ENCODE data around the gene POM121L2. TPM values are rescaled to one million over a fixed set of nuclear protein-coding genes. Genes with fewer than 3 reads are reported as not detected.

POM121L2 gene
- total RNA-seq, 2 donors from 2014 or later, result 0.07 to 0.13 TPM

DNA sequence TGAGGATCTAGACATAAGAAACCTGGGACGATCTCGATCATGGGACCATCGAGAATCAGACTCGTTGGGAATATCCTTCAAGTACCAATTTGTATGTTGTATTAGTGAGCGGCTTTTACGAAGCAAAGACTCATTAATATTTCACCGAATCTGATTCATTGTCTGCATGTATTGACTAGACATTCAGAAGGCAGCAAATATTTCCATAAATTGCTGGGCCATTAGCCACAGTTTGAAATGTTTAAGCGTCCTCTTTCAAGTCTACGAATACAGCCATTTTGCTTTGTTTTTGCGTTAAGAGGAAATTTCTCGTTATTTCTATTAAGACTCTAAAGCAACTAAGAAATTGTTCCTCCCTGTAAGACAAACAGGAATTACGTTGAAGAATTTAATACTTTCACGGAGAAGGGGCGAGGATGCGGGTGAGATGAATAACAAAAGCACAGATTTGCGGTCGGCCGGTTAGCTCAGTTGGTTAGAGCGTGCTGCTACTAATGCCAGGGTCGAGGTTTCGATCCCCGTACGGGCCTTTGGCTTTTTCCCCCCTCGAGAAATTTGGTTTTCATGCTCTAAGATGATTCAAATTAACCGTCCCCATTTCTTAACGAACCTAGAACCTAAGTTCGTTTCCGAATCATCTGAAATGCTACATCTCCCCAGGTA, 18.5 kb downstream of the POM121L2 start:
- no peak overlapping the region for H3K4me3 ChIP-seq
- no peak for TF ChIP-seq CTCF (IDR thresholded peaks at IDR 0.05)
- H3K4me1 ChIP-seq, result no peaks in the 10 kb centered on the region
- H3K9ac ChIP-seq (ENCODE audit: low read depth in 2 of 2, low read length in 2 of 2), result no peak overlapping the region
- H3K36me3 ChIP-seq, result no peaks in the 10 kb centered on the region
- peaks cover 62% of the 10 kb centered on the region for H3K27me3 ChIP-seq
- H3K9me3 ChIP-seq, result no peaks in the 10 kb centered on the region
- intact Hi-C loops (cut with DNase I), result no loop called here
- H3K27ac ChIP-seq, result no peak overlapping the region
- DNase-seq, result no peak

- Histone ChIP-seq H3K4me3 (no peak overlapping the region), H3K36me3 (no peaks in the 10 kb centered on the region), H3K27ac (no peak overlapping the region), H3K27me3 (peaks cover 61% of the 10 kb centered on the region), H3K4me1 (no peaks in the 10 kb centered on the region), H3K9me3 (no peaks in the 10 kb centered on the region), H3K9ac (ENCODE audit: low read depth in 2 of 2, low read length in 2 of 2) (no peak overlapping the region)
- DNase-seq, result no peak
- intact Hi-C loops (cut with DNase I), result no loop called here
- no peak for TF ChIP-seq CTCF (IDR thresholded peaks at IDR 0.05)
These were observed 21.2 kb downstream of the POM121L2 start for GRCh38 chr6:27290850-27291208.

DNA sequence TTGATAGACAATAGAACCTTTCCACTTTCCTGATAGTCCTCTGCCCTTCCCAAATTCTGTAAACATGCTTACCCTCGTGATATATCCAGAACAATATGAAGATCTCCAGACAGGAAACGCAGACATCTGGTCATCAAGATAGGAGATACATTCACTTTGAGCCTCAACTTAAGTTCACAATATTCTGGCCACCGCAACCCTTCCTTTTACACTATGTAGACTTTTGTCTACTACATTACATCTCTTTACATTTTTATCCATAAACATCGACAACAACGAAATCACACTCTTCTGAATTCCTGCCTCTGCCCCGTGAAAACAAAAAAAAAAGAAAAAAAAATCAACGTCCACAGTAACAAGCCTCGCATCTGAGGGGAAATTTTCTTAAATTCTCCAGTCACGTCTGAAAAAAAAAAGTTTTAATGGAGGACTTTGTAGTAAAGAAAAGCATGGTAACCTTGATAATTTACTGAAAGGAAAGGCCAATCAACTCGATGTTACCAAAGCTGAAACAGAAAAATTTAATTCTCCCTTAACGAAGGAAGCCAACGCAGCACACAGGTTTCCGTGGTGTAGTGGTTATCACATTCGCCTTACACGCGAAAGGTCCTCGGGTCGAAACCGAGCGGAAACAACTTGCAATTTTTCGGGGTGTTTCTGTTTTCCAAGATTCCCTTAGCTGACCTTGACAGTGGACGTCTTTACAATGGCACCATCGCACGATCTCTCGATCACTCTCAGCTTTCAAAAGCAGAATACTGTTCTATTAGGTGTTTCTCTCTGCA, 21.8 kb downstream of the POM121L2 start:
- Histone ChIP-seq H3K4me1 (no peaks in the 10 kb centered on the region), H3K9ac (ENCODE audit: low read depth in 2 of 2, low read length in 2 of 2) (no peak overlapping the region), H3K4me3 (no peak overlapping the region), H3K9me3 (no peaks in the 10 kb centered on the region), H3K27me3 (peaks cover 60% of the 10 kb centered on the region), H3K36me3 (no peaks in the 10 kb centered on the region), H3K27ac (no peak overlapping the region)
- TF ChIP-seq CTCF (IDR thresholded peaks at IDR 0.05), result no peak
- no peak for DNase-seq
- intact Hi-C loops (cut with DNase I), result no loop called here

DNA sequence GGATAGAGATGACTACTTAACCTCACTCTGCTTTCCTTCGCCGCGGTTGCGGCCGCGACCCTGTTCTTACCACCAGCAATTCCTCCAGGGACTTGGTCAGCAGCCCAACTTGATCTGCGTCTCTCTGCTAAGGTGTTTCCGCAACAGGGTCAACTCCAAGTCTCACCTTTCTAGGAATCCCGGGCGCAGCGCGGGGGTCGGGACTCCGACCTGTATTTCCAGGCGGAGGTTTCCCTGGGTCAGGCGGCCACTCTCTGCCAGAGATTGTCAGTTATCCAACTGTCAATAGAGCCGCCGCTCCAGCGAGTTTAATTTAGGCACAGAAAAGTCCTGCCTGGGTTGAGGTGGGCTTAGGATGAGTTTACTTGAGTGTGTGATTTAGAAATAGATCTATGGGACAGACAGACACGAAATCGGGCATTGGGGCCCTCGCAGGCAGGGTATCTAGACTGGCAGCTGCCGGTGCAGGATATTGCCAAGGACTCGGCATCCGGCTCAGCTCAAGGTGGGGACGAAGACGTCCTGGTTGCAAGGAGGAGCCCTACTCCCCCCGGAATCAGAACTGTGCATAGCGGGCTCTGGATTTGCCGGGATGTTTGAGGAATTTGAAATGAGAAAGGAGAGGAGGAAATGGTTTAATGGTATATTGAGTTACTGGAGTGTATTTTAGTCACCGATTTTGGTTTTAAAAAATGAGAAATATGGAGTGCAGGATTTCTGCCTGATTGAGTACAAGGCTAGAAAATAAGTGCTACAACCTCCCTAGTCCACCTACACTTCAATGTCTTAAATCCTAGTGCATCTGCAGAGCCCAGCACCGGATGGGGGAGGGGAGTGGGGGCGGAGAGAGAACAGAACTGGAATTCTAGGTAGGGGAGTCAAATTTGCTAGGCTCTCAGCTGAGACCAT, 23.7 kb downstream of the POM121L2 start:
- no peak overlapping the region for H3K4me3 ChIP-seq
- no peak for DNase-seq
- intact Hi-C loops (cut with DNase I), result no loop called here
- H3K9ac ChIP-seq (ENCODE audit: low read depth in 2 of 2, low read length in 2 of 2), result no peak overlapping the region
- no peaks in the 10 kb centered on the region for H3K36me3 ChIP-seq
- H3K27ac ChIP-seq, result no peak overlapping the region
- H3K9me3 ChIP-seq, result no peaks in the 10 kb centered on the region
- no peak for TF ChIP-seq CTCF (IDR thresholded peaks at IDR 0.05)
- H3K4me1 ChIP-seq, result no peaks in the 10 kb centered on the region
- H3K27me3 ChIP-seq, result peaks cover 64% of the 10 kb centered on the region

GRCh38 chr6:27287751-27288135, 24.3 kb downstream of the POM121L2 start:
- peaks cover 67% of the 10 kb centered on the region for H3K27me3 ChIP-seq
- no peak for TF ChIP-seq CTCF (IDR thresholded peaks at IDR 0.05)
- no peak overlapping the region for H3K4me3 ChIP-seq
- no peak overlapping the region for H3K27ac ChIP-seq
- intact Hi-C loops (cut with DNase I), result no loop called here
- DNase-seq, result no peak
- H3K9me3 ChIP-seq, result no peaks in the 10 kb centered on the region
- no peak overlapping the region for H3K9ac ChIP-seq (ENCODE audit: low read depth in 2 of 2, low read length in 2 of 2)
- no peaks in the 10 kb centered on the region for H3K36me3 ChIP-seq
- no peaks in the 10 kb centered on the region for H3K4me1 ChIP-seq
